Measurements from ENCODE around the gene AOX1.

DNA sequence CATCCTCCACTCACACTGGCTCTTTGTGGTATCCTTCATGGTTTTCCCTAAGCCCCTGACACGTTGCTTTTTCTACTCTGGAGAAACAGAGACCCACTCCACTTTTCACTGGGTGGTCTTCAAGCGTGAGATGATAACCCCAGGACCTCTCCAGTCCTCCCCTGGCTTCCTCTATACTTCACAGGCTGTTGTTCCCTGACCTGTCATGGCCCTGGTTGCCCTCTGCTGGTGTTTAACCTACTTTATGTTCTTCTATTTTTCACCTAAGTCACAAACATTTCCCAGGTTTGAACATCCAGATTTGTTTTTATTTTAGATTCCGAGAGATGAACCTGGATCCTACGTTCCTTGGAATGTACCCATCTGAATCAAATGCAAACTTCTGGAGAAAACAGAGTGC, 84.5 kb downstream of the AOX1 start:
- TF ChIP-seq, protein P1, sequence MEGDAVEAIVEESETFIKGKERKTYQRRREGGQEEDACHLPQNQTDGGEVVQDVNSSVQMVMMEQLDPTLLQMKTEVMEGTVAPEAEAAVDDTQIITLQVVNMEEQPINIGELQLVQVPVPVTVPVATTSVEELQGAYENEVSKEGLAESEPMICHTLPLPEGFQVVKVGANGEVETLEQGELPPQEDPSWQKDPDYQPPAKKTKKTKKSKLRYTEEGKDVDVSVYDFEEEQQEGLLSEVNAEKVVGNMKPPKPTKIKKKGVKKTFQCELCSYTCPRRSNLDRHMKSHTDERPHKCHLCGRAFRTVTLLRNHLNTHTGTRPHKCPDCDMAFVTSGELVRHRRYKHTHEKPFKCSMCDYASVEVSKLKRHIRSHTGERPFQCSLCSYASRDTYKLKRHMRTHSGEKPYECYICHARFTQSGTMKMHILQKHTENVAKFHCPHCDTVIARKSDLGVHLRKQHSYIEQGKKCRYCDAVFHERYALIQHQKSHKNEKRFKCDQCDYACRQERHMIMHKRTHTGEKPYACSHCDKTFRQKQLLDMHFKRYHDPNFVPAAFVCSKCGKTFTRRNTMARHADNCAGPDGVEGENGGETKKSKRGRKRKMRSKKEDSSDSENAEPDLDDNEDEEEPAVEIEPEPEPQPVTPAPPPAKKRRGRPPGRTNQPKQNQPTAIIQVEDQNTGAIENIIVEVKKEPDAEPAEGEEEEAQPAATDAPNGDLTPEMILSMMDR (conservative IDR thresholded peaks at IDR 0.05; ENCODE audit: low read length), result peak; percentile 30; the same call in 1 of the 2 replicates
- TF ChIP-seq EZH2phosphoT487 (IDR thresholded peaks at IDR 0.05; ENCODE audit: borderline replicate concordance), result no peak

Data from Loucy (cell line).